ENCODE data around the gene SPINK5.

SPINK5 gene

DNA sequence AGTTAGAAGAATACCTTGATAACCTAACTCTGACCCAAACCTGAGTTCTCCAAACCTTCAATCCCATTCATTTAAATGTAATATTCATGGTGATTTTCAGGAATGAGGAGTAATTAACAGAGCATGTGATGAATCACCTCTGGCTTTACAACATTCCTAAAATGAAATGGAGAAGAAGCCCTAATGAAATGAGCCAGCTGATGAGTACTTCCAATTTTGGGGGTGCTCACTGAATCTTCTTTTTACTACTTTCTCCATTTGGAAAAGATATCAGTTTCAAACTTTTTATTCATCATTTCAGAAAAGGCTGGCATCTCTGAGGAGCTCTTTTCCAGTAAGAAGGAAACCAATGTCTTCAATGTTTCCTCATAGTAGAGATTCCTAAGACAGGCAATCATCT lies 2.9 kb upstream of the SPINK5 start:
- Histone ChIP-seq H3K4me2 (no peak overlapping the region), H4K20me1 (no peaks in the 10 kb centered on the region), H3K27ac (no peak overlapping the region)

DNA sequence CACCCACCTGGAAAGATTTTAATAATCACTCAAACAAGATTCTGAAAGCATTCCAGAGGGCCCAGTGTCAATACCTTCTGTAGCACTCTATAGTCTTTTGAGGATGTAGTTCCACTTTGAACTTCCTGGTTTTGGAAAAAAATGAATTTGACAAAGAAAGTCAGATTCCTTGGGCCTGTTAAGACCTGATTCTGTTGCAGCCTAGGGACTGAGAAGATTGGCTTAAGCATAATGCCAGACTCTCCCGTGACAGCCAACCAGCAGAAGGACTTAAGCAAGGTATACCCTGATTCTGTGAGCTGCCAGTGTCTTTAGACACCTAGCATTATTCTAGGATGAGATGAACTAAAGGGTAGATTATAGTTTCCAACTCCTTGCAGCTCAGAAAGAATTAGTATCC lies 6.8 kb downstream of the SPINK5 start:
- no peaks in the 10 kb centered on the region for H3K36me3 ChIP-seq
- no peak for TF ChIP-seq Cebpa-rat (IDR thresholded peaks at IDR 0.05)

More for the DNA sequence above, 2.9 kb upstream of the SPINK5 start:
- Histone ChIP-seq H3K27me3 (no peaks in the 10 kb centered on the region), H3K9me3 (peaks cover 14% of the 10 kb centered on the region), H3K4me1 (no peaks in the 10 kb centered on the region), H3K9ac (no peak overlapping the region), H3K36me3 (0 out of 2 replicates have a peak, but pooled peaks cover 3% of the 10 kb centered on the region), H3K4me3 (no peak overlapping the region)
- TF ChIP-seq Cebpa-rat (IDR thresholded peaks at IDR 0.05): no peak

GRCh38 chr5:148072207-148072606 lies 8.4 kb downstream of the SPINK5 start:
- no peak overlapping the region for H3K4me3 ChIP-seq
- H3K27ac ChIP-seq: no peak overlapping the region
- TF ChIP-seq Cebpa-rat (IDR thresholded peaks at IDR 0.05): no peak
- no peak overlapping the region for H3K9ac ChIP-seq
- no peaks in the 10 kb centered on the region for H3K36me3 ChIP-seq
- no peak overlapping the region for H3K4me2 ChIP-seq
- H3K4me1 ChIP-seq: no peaks in the 10 kb centered on the region
- 0 out of 2 replicates have a peak, but pooled peaks cover 4% of the 10 kb centered on the region for H3K9me3 ChIP-seq
- H4K20me1 ChIP-seq: no peaks in the 10 kb centered on the region
- H3K27me3 ChIP-seq: no peaks in the 10 kb centered on the region

More for the DNA sequence above, 6.8 kb downstream of the SPINK5 start:
- no peak overlapping the region for H3K4me2 ChIP-seq
- H3K27me3 ChIP-seq: no peaks in the 10 kb centered on the region
- H3K9me3 ChIP-seq: 0 out of 2 replicates have a peak, but pooled peaks cover under 1% of the 10 kb centered on the region
- H4K20me1 ChIP-seq: no peaks in the 10 kb centered on the region
- no peak overlapping the region for H3K27ac ChIP-seq
- no peak overlapping the region for H3K9ac ChIP-seq
- H3K4me3 ChIP-seq: no peak overlapping the region
- H3K4me1 ChIP-seq: no peaks in the 10 kb centered on the region

DNA sequence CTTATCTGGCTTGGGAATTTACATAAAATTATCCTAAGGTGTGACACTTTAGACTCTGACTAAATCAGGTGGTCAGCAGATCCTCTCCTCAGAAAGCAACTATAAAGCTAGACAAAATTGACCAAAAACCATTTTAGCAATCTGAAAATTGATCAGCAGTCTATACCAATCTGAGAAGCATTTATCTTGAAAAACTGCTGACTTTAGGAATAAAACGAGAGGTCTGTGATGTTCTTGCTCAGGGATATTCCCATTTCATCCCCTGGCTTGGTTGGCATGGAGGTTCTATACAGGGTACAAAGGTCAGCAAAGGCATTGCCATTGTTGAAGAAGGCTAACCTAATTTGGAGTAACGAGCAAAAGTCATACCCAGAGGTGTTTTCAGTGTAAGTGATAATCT lies 11.7 kb downstream of the SPINK5 start:
- H3K36me3 ChIP-seq: no peaks in the 10 kb centered on the region
- H3K9me3 ChIP-seq: 0 out of 2 replicates have a peak, but pooled peaks cover 4% of the 10 kb centered on the region
- no peaks in the 10 kb centered on the region for H3K4me1 ChIP-seq
- no peak for TF ChIP-seq Cebpa-rat (IDR thresholded peaks at IDR 0.05)
- no peaks in the 10 kb centered on the region for H3K27me3 ChIP-seq
- no peak overlapping the region for H3K9ac ChIP-seq
- no peak overlapping the region for H3K4me3 ChIP-seq
- no peak overlapping the region for H3K4me2 ChIP-seq
- no peaks in the 10 kb centered on the region for H4K20me1 ChIP-seq
- H3K27ac ChIP-seq: no peak overlapping the region

GRCh38 chr5:148083203-148083602 lies 19.4 kb downstream of the SPINK5 start:
- H3K4me3 ChIP-seq: no peak overlapping the region
- H3K36me3 ChIP-seq: no peaks in the 10 kb centered on the region
- H3K9me3 ChIP-seq: no peaks in the 10 kb centered on the region
- H3K4me1 ChIP-seq: no peaks in the 10 kb centered on the region
- no peak overlapping the region for H3K4me2 ChIP-seq
- no peak for TF ChIP-seq Cebpa-rat (IDR thresholded peaks at IDR 0.05)
- no peak overlapping the region for H3K9ac ChIP-seq
- no peaks in the 10 kb centered on the region for H4K20me1 ChIP-seq
- no peaks in the 10 kb centered on the region for H3K27me3 ChIP-seq
- no peak overlapping the region for H3K27ac ChIP-seq

- no peak for TF ChIP-seq Cebpa-rat (IDR thresholded peaks at IDR 0.05)
- no peak overlapping the region for H3K4me3 ChIP-seq
- no peaks in the 10 kb centered on the region for H3K9me3 ChIP-seq
- H3K36me3 ChIP-seq: no peaks in the 10 kb centered on the region
- H3K4me1 ChIP-seq: no peaks in the 10 kb centered on the region
- no peaks in the 10 kb centered on the region for H4K20me1 ChIP-seq
- no peak overlapping the region for H3K4me2 ChIP-seq
- H3K27me3 ChIP-seq: no peaks in the 10 kb centered on the region
- H3K27ac ChIP-seq: no peak overlapping the region
- no peak overlapping the region for H3K9ac ChIP-seq
These were observed 20.5 kb downstream of the SPINK5 start for GRCh38 chr5:148084269-148084668.

- TF ChIP-seq Cebpa-rat (IDR thresholded peaks at IDR 0.05): no peak
- no peaks in the 10 kb centered on the region for H3K36me3 ChIP-seq
- H3K4me3 ChIP-seq: no peak overlapping the region
- no peaks in the 10 kb centered on the region for H4K20me1 ChIP-seq
- no peak overlapping the region for H3K4me2 ChIP-seq
- H3K27ac ChIP-seq: no peak overlapping the region
- H3K9ac ChIP-seq: no peak overlapping the region
- H3K9me3 ChIP-seq: no peaks in the 10 kb centered on the region
- H3K4me1 ChIP-seq: no peaks in the 10 kb centered on the region
- no peaks in the 10 kb centered on the region for H3K27me3 ChIP-seq
These were observed 21.5 kb downstream of the SPINK5 start for GRCh38 chr5:148085310-148085709.

GRCh38 chr5:148085977-148086705 lies 22.4 kb downstream of the SPINK5 start:
- H3K27me3 ChIP-seq: no peaks in the 10 kb centered on the region
- no peaks in the 10 kb centered on the region for H3K4me1 ChIP-seq
- H3K27ac ChIP-seq: no peak overlapping the region
- H3K9me3 ChIP-seq: no peaks in the 10 kb centered on the region
- no peaks in the 10 kb centered on the region for H3K36me3 ChIP-seq
- H3K9ac ChIP-seq: no peak overlapping the region
- H3K4me2 ChIP-seq: no peak overlapping the region
- no peaks in the 10 kb centered on the region for H4K20me1 ChIP-seq
- no peak overlapping the region for H3K4me3 ChIP-seq
- no peak for TF ChIP-seq Cebpa-rat (IDR thresholded peaks at IDR 0.05)

DNA sequence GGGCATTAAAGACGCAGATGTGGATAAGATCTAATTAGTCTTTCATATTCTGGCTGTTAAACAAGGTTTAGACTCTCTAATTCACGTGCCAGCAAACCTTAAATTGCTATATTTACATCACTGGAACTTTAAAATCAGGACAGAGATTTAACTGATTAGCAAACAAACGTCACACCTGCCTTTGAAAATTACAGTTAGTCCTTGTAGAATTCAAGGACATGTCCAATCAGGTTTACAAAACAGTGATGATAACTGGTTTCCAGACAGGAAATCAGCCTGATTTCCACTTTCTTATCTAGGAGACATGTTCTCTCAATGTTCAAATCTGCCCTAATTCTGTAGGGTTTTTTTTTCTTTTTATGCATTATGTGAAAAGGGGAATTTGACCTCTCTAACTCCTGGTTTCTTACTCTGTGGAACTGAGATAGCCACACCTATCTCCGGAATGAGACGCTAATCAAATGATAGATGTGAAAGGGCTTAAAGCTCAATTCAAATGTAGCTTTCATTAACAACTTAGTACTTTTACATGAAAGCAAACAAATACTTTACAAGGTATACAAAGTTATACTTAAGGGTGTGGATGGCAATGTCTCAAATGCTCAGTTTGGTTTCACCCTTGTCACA lies 26.5 kb downstream of the SPINK5 start:
- TF ChIP-seq Cebpa-rat (IDR thresholded peaks at IDR 0.05): no peak
- Histone ChIP-seq H3K4me2 (no peak overlapping the region), H3K27ac (no peak overlapping the region), H3K9ac (no peak overlapping the region), H3K4me3 (no peak overlapping the region), H3K4me1 (no peaks in the 10 kb centered on the region), H3K27me3 (no peaks in the 10 kb centered on the region), H4K20me1 (no peaks in the 10 kb centered on the region), H3K36me3 (no peaks in the 10 kb centered on the region), H3K9me3 (no peaks in the 10 kb centered on the region)

GRCh38 chr5:148090773-148091250 lies 27.0 kb downstream of the SPINK5 start:
- no peaks in the 10 kb centered on the region for H3K4me1 ChIP-seq
- no peak overlapping the region for H3K4me2 ChIP-seq
- H3K36me3 ChIP-seq: no peaks in the 10 kb centered on the region
- H3K4me3 ChIP-seq: no peak overlapping the region
- TF ChIP-seq Cebpa-rat (IDR thresholded peaks at IDR 0.05): no peak
- no peaks in the 10 kb centered on the region for H3K27me3 ChIP-seq
- no peaks in the 10 kb centered on the region for H3K9me3 ChIP-seq
- no peak overlapping the region for H3K27ac ChIP-seq
- H3K9ac ChIP-seq: no peak overlapping the region
- H4K20me1 ChIP-seq: no peaks in the 10 kb centered on the region
